Germinal center (tissue), 1 donor: ENCODE results near the gene KCNT2.
"Not testable (repeated sequence)": the region's sequence is repeated elsewhere in the genome, so short reads cannot be mapped to it uniquely, and the experiment has no call there.

Experiments used
- DNase-seq: peaks from one replicate; pipeline ENCODE4 v3.0.0; 2012; ENCODE audit warnings: mixed read lengths, low spot score

The KCNT2 gene

GRCh38 chr1:196513821-196514220, 94.4 kb downstream of the KCNT2 start:
- DNase-seq: no peak

GRCh38 chr1:196510451-196510850, 97.8 kb downstream of the KCNT2 start:
- no peak for DNase-seq

- DNase-seq: not testable (repeated sequence)
Measured at GRCh38 chr1:196504224-196504623, 104.0 kb downstream of the KCNT2 start.

- DNase-seq: no peak
Measured at GRCh38 chr1:196502437-196502836, 105.8 kb downstream of the KCNT2 start.

GRCh38 chr1:196501760-196502428, 106.3 kb downstream of the KCNT2 start:
- DNase-seq: no peak

GRCh38 chr1:196497817-196498216, 110.4 kb downstream of the KCNT2 start:
- no peak for DNase-seq

GRCh38 chr1:196494766-196495165, 113.5 kb downstream of the KCNT2 start:
- no peak for DNase-seq

- no peak for DNase-seq
Measured at GRCh38 chr1:196493881-196494280, 114.4 kb downstream of the KCNT2 start.

GRCh38 chr1:196488579-196488978, 119.7 kb downstream of the KCNT2 start:
- no peak for DNase-seq

- DNase-seq: no peak
Measured at GRCh38 chr1:196486346-196486745, 121.9 kb downstream of the KCNT2 start.

- DNase-seq: no peak
Measured at GRCh38 chr1:196481616-196482015, 126.6 kb downstream of the KCNT2 start.

- DNase-seq: no peak
Measured at GRCh38 chr1:196477262-196477661, 131.0 kb downstream of the KCNT2 start.

- no peak for DNase-seq
Measured at GRCh38 chr1:196467230-196467925, 140.9 kb downstream of the KCNT2 start.

GRCh38 chr1:196466654-196467053, 141.6 kb downstream of the KCNT2 start:
- DNase-seq: no peak

- DNase-seq: no peak
Measured at GRCh38 chr1:196466166-196466565, 142.1 kb downstream of the KCNT2 start.

- DNase-seq: no peak
Measured at GRCh38 chr1:196464480-196464941, 143.7 kb downstream of the KCNT2 start.

- no peak for DNase-seq
Measured at GRCh38 chr1:196462086-196462485, 146.2 kb downstream of the KCNT2 start.

GRCh38 chr1:196461521-196461920, 146.7 kb downstream of the KCNT2 start:
- DNase-seq: no peak

GRCh38 chr1:196459383-196459782, 148.9 kb downstream of the KCNT2 start:
- DNase-seq: no peak

- no peak for DNase-seq
Measured at GRCh38 chr1:196454792-196455191, 153.4 kb downstream of the KCNT2 start.

GRCh38 chr1:196451103-196451502, 157.1 kb downstream of the KCNT2 start:
- DNase-seq: no peak

GRCh38 chr1:196450143-196451095, 157.8 kb downstream of the KCNT2 start:
- DNase-seq: no peak

- no peak for DNase-seq
Measured at GRCh38 chr1:196449460-196449859, 158.8 kb downstream of the KCNT2 start.
